Astrocyte of the spinal cord (primary cell): ENCODE measurements around the gene CC2D1A.

Source experiments
- DNase-seq: peaks from one replicate; pipeline ENCODE4 v3.0.0; 2011; ENCODE audit warnings: low read depth, low spot score
- H3K4me3 ChIP-seq: 2 replicates; pipeline ENCODE4 v1.5.1; 2011; ENCODE audit warnings: low read depth, mild to moderate bottlenecking, low read length, moderate library complexity
- CTCF ChIP-seq: IDR thresholded peaks from 2 replicates; pipeline ENCODE4 v1.5.1; 2012; ENCODE audit warnings: low read depth, mild to moderate bottlenecking, low read length, inconsistent platforms
- in situ Hi-C: cut with HindIII; loops from 2 replicates; pipeline ENCODE4 v1.10.0; 2017; ENCODE audit warnings: low sequenced_read_pairs

CC2D1A gene

GRCh38 chr19:13942023-13942684 is 36.2 kb downstream of the CC2D1A start:
- in situ Hi-C loops: no loop called here
- no peak overlapping the region for H3K4me3 ChIP-seq
- no peak for DNase-seq
- TF ChIP-seq CTCF: no peak

GRCh38 chr19:13946414-13946813 is 40.4 kb downstream of the CC2D1A start:
- in situ Hi-C loops: no loop called here
- TF ChIP-seq CTCF: no peak

GRCh38 chr19:13951043-13951442 is 45.0 kb downstream of the CC2D1A start:
- no peak for DNase-seq
- in situ Hi-C loops: no loop called here
- TF ChIP-seq CTCF: no peak
- H3K4me3 ChIP-seq: no peak overlapping the region

More at GRCh38 chr19:13946414-13946813, 40.4 kb downstream of the CC2D1A start:
- H3K4me3 ChIP-seq: no peak overlapping the region
- DNase-seq: no peak

DNA sequence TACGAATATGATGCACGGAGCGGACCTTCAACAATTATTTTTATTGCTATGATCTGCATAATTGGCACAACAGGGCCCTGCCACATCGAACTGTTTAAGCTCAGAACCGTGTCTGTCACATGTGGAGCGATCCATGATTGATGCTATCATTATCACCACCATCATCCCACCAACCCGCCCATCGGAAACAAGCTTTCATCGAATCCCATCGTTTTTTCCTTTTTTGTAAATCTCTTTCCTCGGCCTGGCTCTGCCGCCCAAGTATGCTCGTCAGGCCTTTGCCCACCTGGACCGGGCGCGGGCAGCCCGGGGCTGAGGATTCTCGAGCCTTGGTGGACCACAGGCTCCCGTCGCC is 45.8 kb downstream of the CC2D1A start:
- TF ChIP-seq CTCF: no peak
- in situ Hi-C loops: no loop called here

GRCh38 chr19:13952154-13952930 is 46.3 kb downstream of the CC2D1A start, which contains the start of gene DCAF15:
Gene DCAF15, plus strand, starts transcription at chr19:13952509. Its CDS starts 4 bp downstream, at chr19:13952513.
- TF ChIP-seq CTCF: no peak
- H3K4me3 ChIP-seq: peak within 1 kb of the TSS; percentile 79
- peak; percentile 100 for DNase-seq
- in situ Hi-C loops: no loop called here

More for the DNA sequence above, 45.8 kb downstream of the CC2D1A start:
- H3K4me3 ChIP-seq: peak overlapping the region; percentile 53
- DNase-seq: no peak

- in situ Hi-C loops: no loop called here
- H3K4me3 ChIP-seq: peak overlapping the region; percentile 79
- TF ChIP-seq CTCF: peak; percentile 14
- peak; percentile 46 for DNase-seq
Observed at GRCh38 chr19:13952931-13953531, 47.0 kb downstream of the CC2D1A start.
